Suprapubic skin (tissue), 4 donors: ENCODE data around the gene ZNF814. TPM values are rescaled to one million over a fixed set of nuclear protein-coding genes. Genes with fewer than 3 reads are reported as not detected.
"Not testable (repeated sequence)": the region's sequence is repeated elsewhere in the genome, so short reads cannot be mapped to it uniquely, and the experiment has no call there.

Experiments used
- DNase-seq, 2 donors: peaks; one replicate each; pipeline ENCODE4 v3.0.0-alpha.2; 2019; ENCODE audit warnings: low spot score in 2 of 2
- H3K27ac ChIP-seq: fragments of 200-600 bp; sonication (generic); one replicate; pipeline ENCODE4 v1.5.1; 2019
- H3K27me3 ChIP-seq: fragments of 200-600 bp; sonication (generic); one replicate; pipeline ENCODE4 v1.5.1; 2019
- H3K36me3 ChIP-seq: fragments of 200-600 bp; sonication (generic); one replicate; pipeline ENCODE4 v1.5.1; 2019
- H3K4me1 ChIP-seq: fragments of 200-600 bp; sonication (generic); one replicate; pipeline ENCODE4 v1.5.1; 2019
- H3K4me3 ChIP-seq: fragments of 200-600 bp; sonication (generic); one replicate; pipeline ENCODE4 v1.5.1; 2019; ENCODE audit warnings: mild to moderate bottlenecking
- H3K9me3 ChIP-seq: fragments of 200-600 bp; sonication (generic); one replicate; pipeline ENCODE4 v1.5.1; 2019
- CTCF ChIP-seq, 2 donors: fragments of 200-600 bp in 1 of 2; fragments of 450-650 bp in 1 of 2; sonication (generic) in 1 of 2; IDR thresholded peaks; one replicate each; pipeline ENCODE4 v1.5.1; 2016 to 2019; ENCODE audit warnings: antibody characterized with exemption in 2 of 2, mild to moderate bottlenecking in 1 of 2, moderate library complexity in 1 of 2
- EP300 ChIP-seq: sonication (generic); formaldehyde crosslinking; IDR thresholded peaks from one replicate; pipeline ENCODE4 v1.6.1; 2017; ENCODE audit warnings: antibody characterized with exemption
- POLR2A ChIP-seq, 2 donors: fragments of 450-650 bp; IDR thresholded peaks; one replicate each; pipeline ENCODE4 v1.6.1; 2017; ENCODE audit warnings: antibody characterized with exemption in 2 of 2, mild to moderate bottlenecking in 2 of 2, moderate library complexity in 2 of 2
- POLR2AphosphoS5 ChIP-seq, 3 donors: sonication (generic); formaldehyde crosslinking; IDR thresholded peaks; one replicate each; pipeline ENCODE4 v1.6.1; 2017; ENCODE audit warnings: antibody characterized with exemption in 3 of 3
- WGBS: methylation state at CpG from one replicate; pipeline ENCODE4 v1.1.5; 2018; 5-methylcytosine and 5-hydroxymethylcytosine counted together
- total RNA-seq, 4 donors: library from RNA; depleted of rRNA; stranded (reverse); fragments of >200 nt; gene quantifications; one replicate each; pipeline ENCODE4 v1.1.0, GENCODE V29; 2016

The ZNF814 gene
- total RNA-seq, 4 donors from 2014 or later = 9.1 to 36.6 (median 18.3) TPM

DNA sequence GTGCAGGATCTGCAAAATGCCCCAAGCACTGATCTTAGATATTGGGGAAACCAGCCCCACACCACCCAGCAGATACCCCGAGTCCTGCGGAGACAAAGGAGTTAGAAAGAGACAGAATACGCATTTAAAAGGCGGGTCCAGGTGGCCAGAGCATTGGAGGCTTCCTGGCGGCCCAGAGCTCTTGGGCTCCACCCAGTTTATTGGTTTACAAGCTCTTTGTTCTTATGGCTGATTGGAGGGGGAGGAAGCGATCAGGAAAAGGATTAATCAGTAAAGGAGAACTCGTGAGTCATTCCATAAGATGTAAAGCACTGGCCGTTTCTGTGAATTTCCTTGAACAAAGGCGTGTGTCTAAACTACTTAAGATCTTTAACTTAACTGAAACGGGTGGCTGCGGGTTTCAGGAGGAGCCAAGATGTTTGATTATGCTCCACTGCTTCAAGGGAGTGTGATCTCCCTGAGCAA, 38.3 kb downstream of the ZNF814 start:
- peak overlapping the region; percentile 72 for H3K4me3 ChIP-seq
- 10% methylated on average over 11 of the region's 11 CpGs for WGBS
- no peak overlapping the region for H3K27ac ChIP-seq
- H3K4me1 ChIP-seq = peaks cover 16% of the 10 kb centered on the region
- H3K9me3 ChIP-seq = no peaks in the 10 kb centered on the region
- peaks cover 20% of the 10 kb centered on the region for H3K36me3 ChIP-seq
- H3K27me3 ChIP-seq = no peaks in the 10 kb centered on the region
- no peak for DNase-seq
- TF ChIP-seq EP300 = no peak
- TF ChIP-seq POLR2A (IDR thresholded peaks at IDR 0.05) = no peak
- no peak for TF ChIP-seq POLR2AphosphoS5 (IDR thresholded peaks at IDR 0.05)
- TF ChIP-seq CTCF (IDR thresholded peaks at IDR 0.05) = no peak

- Histone ChIP-seq H3K4me3 (peak within 1 kb of the TSS; percentile 72), H3K36me3 (peaks cover 22% of the 10 kb centered on the region), H3K27ac (peak within 1 kb of the TSS; percentile 75), H3K4me1 (peaks cover 16% of the 10 kb centered on the region)
- peak; percentile 71 to 80 for DNase-seq
- H3K27me3 ChIP-seq, H3K9me3 ChIP-seq: not testable (repeated sequence)
- WGBS = 0% methylated on average over 7 of the region's 42 CpGs
Measured at GRCh38 chr19:57849666-57850473, 39.0 kb downstream of the ZNF814 start, which contains the start of gene ZNF587. TSS of gene ZNF587 (plus strand) at chr19:57849859. CDS start at chr19:57850039, 180 bp downstream.

- not testable (repeated sequence) for H3K27ac ChIP-seq, DNase-seq, H3K9me3 ChIP-seq, H3K27me3 ChIP-seq
- Histone ChIP-seq H3K4me3 (peak overlapping the region; percentile 72), H3K4me1 (peaks cover 16% of the 10 kb centered on the region), H3K36me3 (peaks cover 22% of the 10 kb centered on the region)
- WGBS = 83% methylated on average over 2 of the region's 2 CpGs
Measured at GRCh38 chr19:57849162-57849665, 39.6 kb downstream of the ZNF814 start.

DNA sequence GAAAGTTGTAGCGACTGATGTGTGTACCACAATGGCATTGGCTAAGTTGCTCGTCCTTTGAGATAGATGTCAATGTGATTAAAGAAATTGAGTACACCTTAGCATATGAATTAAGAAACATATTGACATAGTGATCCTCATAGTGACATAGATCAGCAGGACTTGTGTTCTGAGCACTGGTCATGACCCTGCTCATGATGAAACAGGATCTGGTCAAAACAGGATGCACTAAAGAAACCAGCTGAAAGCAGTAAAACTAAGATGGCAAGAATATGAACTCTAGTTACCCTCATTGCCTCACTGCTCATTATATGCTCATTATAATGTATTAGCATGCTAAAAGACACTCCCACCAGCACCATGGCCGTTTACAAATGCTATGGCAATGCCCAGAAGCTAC, 41.7 kb downstream of the ZNF814 start:
- not testable (repeated sequence) for DNase-seq, H3K4me3 ChIP-seq
- 74% methylated on average over 3 of the region's 3 CpGs for WGBS

DNA sequence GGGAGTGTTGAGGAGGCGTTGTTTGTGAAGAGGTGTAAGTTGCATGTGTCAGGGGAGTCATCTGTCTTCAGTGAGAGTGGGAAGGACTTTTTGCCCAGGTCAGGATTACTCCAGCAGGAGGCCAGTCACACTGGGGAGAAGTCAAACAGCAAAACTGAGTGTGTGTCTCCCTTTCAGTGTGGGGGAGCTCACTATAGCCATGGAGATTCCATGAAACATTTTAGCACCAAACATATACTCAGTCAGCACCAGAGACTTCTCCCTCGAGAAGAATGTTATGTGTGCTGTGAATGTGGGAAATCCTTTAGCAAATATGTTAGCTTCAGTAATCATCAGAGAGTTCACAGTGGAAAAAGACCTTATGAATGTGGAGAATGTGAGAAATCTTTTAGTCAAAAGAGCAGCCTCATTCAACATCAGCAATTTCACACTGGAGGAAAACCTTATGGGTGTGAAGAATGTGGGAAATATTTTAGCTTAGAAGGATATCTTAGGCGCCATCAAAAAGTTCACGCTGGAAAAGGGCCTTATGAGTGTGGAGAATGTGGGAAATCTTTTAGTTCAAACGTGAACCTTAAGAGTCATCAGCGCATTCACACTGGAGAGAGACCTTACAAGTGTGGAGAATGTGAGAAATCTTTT, 47.6 kb downstream of the ZNF814 start:
- WGBS = 86% methylated on average over 6 of the region's 6 CpGs
- no peaks in the 10 kb centered on the region for H3K4me1 ChIP-seq
- no peak for DNase-seq
- no peak overlapping the region for H3K27ac ChIP-seq
- H3K9me3 ChIP-seq = no peaks in the 10 kb centered on the region
- TF ChIP-seq POLR2AphosphoS5 (IDR thresholded peaks at IDR 0.05) = no peak
- H3K36me3 ChIP-seq = peaks cover 43% of the 10 kb centered on the region
- H3K4me3 ChIP-seq = no peak overlapping the region
- H3K27me3 ChIP-seq = no peaks in the 10 kb centered on the region

More for the DNA sequence above, 41.7 kb downstream of the ZNF814 start:
- Histone ChIP-seq H3K36me3 (peaks cover 20% of the 10 kb centered on the region), H3K4me1 (peaks cover 16% of the 10 kb centered on the region)
- not testable (repeated sequence) for H3K27me3 ChIP-seq, H3K9me3 ChIP-seq, H3K27ac ChIP-seq

GRCh38 chr19:57838622-57839191, 50.1 kb downstream of the ZNF814 start:
- DNase-seq, H3K4me3 ChIP-seq, H3K27me3 ChIP-seq, H3K27ac ChIP-seq, H3K4me1 ChIP-seq, H3K9me3 ChIP-seq: not testable (repeated sequence)
- 96% methylated on average over 2 of the region's 5 CpGs for WGBS
- peaks cover 29% of the 10 kb centered on the region for H3K36me3 ChIP-seq

DNA sequence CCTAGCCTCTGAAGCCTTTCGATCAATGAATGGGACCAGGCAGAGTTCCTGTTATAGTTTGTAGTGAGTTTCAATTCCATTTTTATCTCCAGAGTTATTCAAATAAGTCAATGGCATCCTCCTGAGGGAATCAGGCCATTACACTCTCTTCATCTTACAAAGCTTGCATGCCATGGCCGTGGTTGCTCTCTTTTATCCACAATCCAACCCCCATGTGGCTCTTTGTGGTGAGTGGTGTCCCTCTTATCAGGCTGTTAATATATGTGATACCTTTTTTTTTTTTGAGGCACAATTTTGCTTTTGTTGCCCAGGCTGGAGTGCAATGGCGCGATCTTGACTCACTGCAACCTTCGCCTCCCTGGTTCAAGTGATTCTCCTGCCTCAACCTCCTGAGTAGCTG, 51.8 kb downstream of the ZNF814 start:
- not testable (repeated sequence) for H3K4me3 ChIP-seq, H3K4me1 ChIP-seq, H3K27ac ChIP-seq, DNase-seq, H3K27me3 ChIP-seq, H3K9me3 ChIP-seq
- 93% methylated on average over 5 of the region's 5 CpGs for WGBS
- H3K36me3 ChIP-seq = peaks cover 21% of the 10 kb centered on the region

DNA sequence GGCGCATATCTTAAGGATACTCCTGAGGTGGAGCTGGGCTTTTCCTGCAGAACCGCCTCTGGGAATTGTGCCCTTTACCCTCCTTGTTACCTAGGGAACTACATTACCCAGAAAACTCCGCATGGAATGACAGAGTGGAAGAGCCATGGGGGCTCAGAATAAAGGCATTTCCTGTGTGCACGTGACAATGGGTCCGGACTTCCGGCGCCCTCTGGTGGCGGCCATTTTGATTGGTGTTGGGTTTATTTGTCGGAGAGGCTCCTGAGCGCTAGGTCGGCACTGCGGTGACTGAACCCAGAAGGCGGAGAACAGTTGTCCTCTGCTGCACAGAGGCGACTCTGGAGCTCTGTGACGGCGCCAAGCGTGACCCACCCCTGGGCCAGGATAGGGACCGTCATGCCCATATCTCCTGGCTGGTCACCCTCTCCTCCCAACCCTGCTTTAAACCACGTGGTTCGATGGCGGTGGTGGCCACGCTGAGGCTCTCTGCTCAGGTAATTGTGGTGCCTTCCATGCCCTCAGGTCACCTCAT, 58.7 kb downstream of the ZNF814 start, which contains the start of gene ZNF587B:
TSS of gene ZNF587B (plus strand) at position 229 of the 532 bp plus-strand sequence. CDS start at position 459, 230 bp downstream.
- TF ChIP-seq EP300 (no peak), POLR2A (IDR thresholded peaks at IDR 0.05) (no peak), CTCF (IDR thresholded peaks at IDR 0.05) (peak in 1 of 2 donors; percentile 26)
- WGBS = 26% methylated on average over 17 of the region's 22 CpGs
- Histone ChIP-seq H3K27ac (peak within 1 kb of the TSS; percentile 29), H3K27me3 (no peaks in the 10 kb centered on the region), H3K4me3 (peak within 1 kb of the TSS; percentile 28), H3K4me1 (peaks cover 3% of the 10 kb centered on the region), H3K36me3 (peaks cover 10% of the 10 kb centered on the region), H3K9me3 (no peaks in the 10 kb centered on the region)
- DNase-seq = no peak
